GM18861 (cell line): Measurements from ENCODE around the gene SLC25A1.
"Not testable (repeated sequence)": the region's sequence is repeated elsewhere in the genome, so short reads cannot be mapped to it uniquely, and the experiment has no call there.

Experiments
- ATAC-seq: cut with Tn5 transposase; IDR thresholded peaks from one replicate; pipeline ENCODE4 v1.9.1; 2021; ENCODE audit not compliant: unreplicated experiment

The SLC25A1 gene

GRCh38 chr22:19206287-19206686 lies 27.8 kb upstream of the SLC25A1 start:
- ATAC-seq = no peak

GRCh38 chr22:19204640-19205039 lies 26.1 kb upstream of the SLC25A1 start:
- ATAC-seq = no peak

GRCh38 chr22:19203834-19204233 lies 25.3 kb upstream of the SLC25A1 start:
- no peak for ATAC-seq

- ATAC-seq = not testable (repeated sequence)
These were observed 24.3 kb upstream of the SLC25A1 start for GRCh38 chr22:19202799-19203186.

- no peak for ATAC-seq
These were observed 23.6 kb upstream of the SLC25A1 start for GRCh38 chr22:19201869-19202798.

- no peak for ATAC-seq
These were observed 22.8 kb upstream of the SLC25A1 start for GRCh38 chr22:19201130-19201868.

GRCh38 chr22:19199479-19199878 lies 20.9 kb upstream of the SLC25A1 start:
- ATAC-seq = no peak

- no peak for ATAC-seq
These were observed 19.7 kb upstream of the SLC25A1 start for GRCh38 chr22:19197997-19198865.

- ATAC-seq = no peak
These were observed 18.5 kb upstream of the SLC25A1 start for GRCh38 chr22:19196841-19197612.

- no peak for ATAC-seq
These were observed 17.5 kb upstream of the SLC25A1 start for GRCh38 chr22:19195796-19196731.

GRCh38 chr22:19194766-19195536 lies 16.4 kb upstream of the SLC25A1 start:
- no peak for ATAC-seq

GRCh38 chr22:19193879-19194278 lies 15.3 kb upstream of the SLC25A1 start:
- no peak for ATAC-seq

GRCh38 chr22:19187716-19188563 lies 9.4 kb upstream of the SLC25A1 start:
- ATAC-seq = no peak

GRCh38 chr22:19184276-19184997 lies 5.9 kb upstream of the SLC25A1 start:
- ATAC-seq = no peak

- no peak for ATAC-seq
These were observed 4.7 kb upstream of the SLC25A1 start for GRCh38 chr22:19183216-19183615.

- no peak for ATAC-seq
These were observed 4.1 kb upstream of the SLC25A1 start for GRCh38 chr22:19182472-19183157.
